Right renal pelvis (tissue), 4 donors: ENCODE measurements around the gene RPSA. TPM values are rescaled to one million over a fixed set of nuclear protein-coding genes. Genes with fewer than 3 reads are reported as not detected.
"Not testable (repeated sequence)": the region's sequence is repeated elsewhere in the genome, so short reads cannot be mapped to it uniquely, and the experiment has no call there.

ENCODE experiments used
- DNase-seq, 4 donors: peaks; one replicate each; pipeline ENCODE4 v3.0.0-alpha.2; 2013; ENCODE audit warnings: low read depth in 4 of 4, low spot score in 3 of 4, missing footprints in 1 of 4
- polyA plus RNA-seq, 4 donors: library from polyadenylated mRNA; unstranded; fragments of 120-200 nt; gene quantifications; one replicate each; pipeline ENCODE4 v1.2.1, GENCODE V29; 2013; ENCODE audit not compliant: insufficient read length in 4 of 4

The RPSA gene
- polyA plus RNA-seq, 4 donors: 1,469 to 1,689 (median 1,548) TPM

DNA sequence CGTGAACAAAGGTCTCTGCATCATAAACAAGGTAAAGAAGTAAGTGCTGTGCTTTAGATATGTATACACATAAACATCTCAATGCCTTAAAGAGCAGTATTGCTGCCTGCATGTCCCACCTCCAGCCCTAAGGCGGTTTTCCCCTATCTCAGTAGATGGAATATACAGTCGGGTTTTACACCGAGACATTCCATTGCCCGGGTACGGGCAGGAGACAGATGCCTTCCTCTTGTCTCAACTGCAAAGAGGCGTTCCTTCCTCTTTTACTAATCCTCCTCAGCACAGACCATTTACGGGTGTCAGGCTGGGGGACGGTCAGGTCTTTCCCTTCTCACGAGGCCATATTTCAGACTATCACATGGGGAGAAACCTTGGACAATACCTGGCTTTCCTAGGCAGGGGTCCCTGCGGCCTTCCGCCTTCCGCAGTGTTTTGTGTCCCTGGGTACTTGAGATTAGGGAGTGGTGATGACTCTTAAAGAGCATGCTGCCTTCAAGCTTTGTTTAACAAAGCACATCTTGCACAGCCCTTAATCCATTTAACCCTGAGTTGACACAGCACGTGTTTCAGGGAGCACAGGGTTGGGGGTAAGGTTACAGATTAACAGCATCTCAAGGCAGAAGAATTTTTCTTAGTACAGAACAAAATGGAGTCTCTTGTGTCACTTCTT is 12.2 kb downstream of the RPSA start:
- DNase-seq: not testable (repeated sequence)

DNA sequence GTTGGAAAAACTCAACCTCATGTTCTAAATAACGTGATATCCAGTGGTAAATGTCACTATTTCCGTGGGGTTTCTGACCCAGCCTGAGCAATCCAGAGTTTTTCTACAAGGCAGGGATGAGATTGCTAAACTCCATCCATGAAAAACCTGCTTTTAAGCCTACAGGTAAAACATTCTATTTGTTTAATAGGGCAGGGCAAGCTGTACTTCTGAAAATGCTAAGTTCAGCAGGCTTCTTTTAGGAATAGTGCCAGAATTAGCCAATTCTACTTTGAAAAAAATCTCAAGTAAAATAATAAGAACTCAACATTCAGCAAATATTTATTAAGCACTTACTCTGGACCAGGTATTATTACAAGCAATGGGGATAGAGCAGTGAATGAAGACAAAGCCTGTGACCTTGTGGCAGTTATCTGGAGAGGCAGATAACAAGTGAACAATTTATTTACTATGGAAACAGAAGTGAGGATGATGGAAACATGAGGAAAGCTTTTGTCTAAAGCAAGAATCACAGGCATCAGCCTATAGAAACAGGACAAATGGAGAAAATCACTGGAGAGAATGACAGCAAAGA is 13.3 kb downstream of the RPSA start:
- DNase-seq: no peak

DNA sequence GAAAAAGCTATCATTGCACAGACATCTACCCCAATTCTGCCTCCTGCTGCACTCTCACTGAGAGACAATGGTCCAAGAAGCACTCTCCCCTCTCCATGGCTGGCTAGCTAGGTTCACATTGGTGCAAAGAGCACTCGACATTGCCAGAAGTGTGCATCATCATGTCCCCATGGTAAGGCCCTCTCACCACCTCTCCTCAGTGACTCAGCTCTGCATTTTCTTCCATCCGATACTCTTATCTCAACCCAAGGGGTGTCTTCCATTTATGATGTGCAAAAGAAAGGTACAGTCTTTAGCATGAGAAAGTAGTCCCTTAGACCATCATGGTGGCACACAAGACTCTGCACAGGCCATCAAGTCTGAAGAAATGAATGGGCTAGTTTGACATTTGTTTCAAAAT is 14.0 kb downstream of the RPSA start:
- DNase-seq: no peak

DNA sequence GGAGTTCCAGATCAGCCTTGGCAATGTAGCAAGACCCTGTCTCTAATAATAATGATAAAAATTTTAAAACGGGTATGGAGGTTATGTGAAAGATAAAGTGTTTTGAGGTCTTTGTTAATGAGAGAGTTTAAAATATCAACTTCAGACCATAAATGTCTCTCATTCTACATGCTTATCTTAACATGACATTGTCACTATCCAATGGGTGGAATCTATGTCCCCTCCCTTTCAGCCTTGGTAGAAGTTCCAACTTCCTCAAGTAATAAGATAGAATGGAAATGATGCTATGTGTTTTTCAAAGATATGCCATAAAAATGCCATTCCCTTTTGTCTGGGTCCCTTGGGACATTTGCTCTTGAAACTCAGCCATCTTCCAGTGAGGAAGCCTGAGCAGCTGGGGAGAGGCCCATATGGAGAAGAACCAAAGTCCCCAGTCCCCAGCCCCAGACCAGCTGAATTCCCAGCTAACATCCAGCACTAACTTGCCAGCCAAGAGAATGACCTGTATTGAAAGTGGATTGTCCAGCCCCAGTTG is 17.0 kb downstream of the RPSA start:
- DNase-seq: no peak

DNA sequence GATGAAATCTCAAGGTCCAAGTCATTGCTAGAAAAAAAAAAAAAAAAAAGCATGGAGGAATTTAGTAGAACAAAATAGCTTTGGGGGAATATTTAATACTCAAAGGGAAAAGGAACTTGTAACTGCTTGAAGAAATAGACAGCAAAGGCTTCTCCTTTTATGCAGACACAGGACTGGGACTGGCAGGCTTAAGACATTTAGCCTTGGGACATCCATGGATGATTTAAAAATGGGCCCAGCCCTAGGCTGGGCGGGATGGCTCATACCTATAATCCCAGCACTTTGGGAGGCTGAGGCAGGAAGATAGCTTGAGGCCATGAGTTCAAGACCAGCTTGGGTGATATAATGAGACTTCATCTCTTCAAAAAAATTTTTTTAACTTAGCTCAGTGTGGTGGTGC is 19.8 kb downstream of the RPSA start:
- DNase-seq: no peak

DNA sequence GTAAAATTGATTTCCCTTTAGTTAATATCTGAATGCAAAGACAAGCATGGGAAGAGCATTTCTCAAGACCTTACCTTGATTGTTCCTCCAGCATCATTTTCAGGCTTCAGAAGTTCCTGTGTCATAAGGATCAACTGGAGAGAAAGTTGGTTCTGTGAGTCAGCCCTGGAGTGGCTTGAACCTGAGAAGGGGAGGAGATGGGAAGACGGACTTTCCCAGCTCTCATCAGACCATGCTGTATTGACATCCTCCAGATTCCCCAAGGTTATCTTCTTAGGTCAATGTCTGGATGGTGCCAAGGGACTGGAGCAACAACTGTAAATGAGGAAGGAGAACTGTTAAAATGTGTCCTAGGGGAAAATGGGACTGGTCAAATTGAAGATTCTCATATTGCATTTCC is 21.0 kb downstream of the RPSA start:
- no peak for DNase-seq

DNA sequence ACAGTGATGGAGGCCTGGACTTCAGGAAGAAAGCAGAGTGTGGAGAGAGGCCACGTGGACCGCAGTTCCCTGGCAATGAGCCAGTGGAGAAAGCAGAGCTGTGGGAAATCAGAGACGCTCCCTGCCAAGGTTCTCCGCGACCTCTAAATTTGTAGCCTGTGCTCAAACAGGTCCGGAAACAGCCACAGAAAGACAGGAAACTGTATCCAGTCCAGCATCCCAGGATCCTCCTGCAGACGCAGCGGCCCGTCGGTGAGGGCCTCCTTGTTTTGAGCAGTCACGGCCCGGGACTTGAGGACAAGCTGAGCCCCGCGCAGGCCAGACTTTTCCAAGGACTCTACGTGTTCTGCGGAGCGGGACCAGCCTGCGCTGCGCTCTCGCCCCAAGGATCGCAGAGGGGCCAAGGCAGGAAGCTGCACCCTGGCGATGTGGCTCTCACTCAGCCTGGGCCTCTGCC is 22.3 kb downstream of the RPSA start:
- DNase-seq: no peak

DNA sequence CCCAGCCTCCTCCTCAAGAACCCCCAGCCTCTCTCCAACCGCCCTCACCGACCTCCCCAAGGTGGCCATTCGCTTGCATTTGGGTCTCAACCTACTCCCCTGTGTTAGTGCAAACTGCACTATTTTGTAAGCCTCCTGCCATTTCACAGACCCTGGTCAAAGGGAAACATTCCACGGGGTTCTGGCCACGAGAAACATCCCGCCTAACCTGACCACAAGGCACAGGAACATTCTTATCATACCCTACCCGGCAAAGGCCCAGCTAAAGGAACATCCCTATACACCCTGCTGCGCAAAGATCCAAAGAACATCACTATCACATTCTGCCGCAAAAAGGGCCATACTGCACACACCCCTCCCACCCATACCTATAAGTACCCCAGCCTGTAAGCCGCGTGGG is 22.9 kb downstream of the RPSA start:
- DNase-seq: no peak

DNA sequence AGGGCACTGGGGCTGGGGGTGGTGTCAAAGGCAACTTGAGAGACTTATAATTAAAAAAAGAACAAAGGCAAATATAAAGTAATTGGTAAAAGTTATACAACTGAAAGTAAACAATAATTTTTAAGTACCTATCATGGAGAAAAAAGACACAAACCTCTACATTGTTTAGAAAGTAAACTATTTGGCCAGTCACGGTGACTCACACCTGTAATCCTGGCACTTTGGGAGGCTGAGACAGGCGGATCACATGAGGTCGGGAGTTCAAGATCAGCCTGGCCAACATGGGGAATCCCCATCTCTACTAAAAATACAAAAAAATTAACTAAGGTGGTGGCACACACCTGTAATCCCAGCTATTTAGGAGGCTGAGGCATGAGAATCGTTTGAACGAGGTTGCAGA is 25.8 kb downstream of the RPSA start:
- DNase-seq: no peak

DNA sequence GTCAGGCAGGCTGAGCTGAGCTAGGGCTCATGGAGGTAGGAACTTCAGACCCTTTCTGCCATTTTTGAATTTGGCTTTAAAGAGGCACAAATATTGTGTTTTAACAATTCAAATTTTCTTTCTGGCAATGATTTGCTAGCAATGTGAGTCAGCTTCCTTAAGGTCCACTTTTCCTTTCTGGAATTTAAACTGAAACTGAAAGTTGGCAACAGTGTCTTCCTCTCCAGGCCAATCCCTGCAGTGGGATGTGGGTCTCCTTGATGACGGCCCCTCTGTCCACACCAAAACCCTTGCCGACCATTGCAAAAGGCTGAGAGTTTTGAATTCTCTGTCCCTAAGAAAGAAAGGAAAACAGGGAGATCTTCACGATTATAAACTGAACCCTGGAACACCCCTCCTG is 27.1 kb downstream of the RPSA start:
- DNase-seq: no peak

DNA sequence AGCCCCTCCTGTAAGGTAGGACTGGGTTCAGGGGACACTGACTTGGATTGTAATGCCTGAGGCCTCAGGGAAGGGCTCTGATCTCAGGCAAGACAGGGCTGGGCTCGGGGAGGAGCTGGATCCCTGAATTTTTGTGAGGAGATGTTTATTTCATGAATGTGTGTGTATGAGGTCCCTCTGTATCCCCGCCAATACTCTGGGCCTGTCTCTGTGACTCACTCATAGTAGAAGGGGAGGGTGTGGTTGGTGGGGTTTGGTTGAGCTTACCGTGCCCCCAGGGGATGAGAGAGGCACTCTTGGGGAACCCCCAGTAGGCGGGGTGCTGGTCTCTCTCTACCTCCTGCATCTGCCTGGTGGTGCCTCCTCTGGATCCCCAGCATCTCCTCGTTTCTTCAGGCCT is 28.1 kb downstream of the RPSA start:
- no peak for DNase-seq

DNA sequence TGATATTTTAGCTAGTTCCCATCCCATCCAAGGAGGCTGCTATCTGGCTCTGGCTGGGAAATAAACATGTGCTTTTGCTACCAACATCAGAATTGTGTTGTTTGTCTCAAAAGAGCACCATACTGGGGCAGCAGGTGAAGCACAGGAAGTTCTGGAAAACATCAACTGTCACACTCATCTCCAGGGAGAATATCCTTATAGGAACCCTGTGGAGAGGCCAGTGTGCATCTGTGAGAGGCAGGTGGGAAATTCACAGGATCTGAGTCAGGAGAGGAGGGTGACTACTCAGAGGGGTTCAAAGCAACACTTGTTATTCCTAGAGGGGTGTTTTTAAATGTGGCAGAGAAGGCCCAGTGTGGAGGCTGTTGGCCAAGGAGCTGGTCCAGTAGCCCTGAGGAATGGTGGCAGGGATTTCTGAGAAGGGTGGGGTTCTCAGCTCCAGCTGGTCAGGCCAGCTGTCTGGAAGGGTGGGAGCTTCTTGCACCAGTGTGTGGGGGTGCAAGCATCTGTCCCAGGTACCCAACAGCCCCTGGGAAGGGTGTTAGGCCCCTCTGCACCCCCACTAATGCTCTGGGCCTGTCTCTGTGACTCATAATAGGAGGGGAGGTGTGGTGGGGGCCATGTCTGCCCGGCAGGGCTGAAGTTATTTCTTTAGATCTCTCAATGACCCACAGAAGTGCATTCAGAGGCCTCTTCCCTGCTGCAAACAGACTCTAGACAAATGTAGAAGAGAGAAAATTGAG is 28.7 kb downstream of the RPSA start:
- no peak for DNase-seq

DNA sequence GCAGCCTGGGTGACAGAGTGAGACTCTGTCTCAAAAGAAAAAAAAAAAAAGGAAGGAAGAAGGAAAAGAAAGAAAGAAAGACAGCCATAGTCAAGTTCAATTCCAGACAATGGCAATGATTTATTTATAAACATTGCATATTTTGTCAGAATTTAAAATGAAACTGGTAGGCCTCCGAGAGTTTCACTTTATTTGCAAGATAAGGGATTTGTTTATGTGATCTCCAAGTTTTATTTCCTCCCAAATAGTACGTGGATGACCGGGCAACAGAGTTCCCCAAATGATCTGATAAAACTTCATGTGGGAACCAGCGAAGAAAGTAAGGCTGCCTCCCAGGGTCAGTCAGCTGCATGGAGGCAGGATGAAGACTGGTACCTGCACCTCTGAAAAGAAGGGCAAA is 32.4 kb downstream of the RPSA start:
- DNase-seq: no peak

DNA sequence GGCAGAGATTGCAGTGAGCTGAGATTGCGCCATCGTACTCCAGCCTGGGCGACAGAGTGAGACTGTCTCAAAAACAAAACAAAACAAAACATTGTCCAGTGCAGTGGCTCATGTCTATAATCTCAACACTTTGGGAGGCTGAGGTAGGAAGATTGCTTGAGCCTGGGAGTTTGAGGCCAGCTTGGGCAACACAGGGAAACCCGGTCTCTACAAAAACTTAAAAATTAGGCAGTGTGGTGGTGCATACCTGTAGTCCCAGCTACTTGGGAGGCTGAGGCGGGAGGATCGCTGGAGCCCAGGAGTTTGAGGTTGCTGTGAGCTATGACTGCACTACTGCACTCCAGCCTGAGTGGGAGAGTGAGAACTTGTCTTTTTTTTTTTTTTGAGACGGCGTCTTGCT is 33.8 kb downstream of the RPSA start:
- DNase-seq: no peak

DNA sequence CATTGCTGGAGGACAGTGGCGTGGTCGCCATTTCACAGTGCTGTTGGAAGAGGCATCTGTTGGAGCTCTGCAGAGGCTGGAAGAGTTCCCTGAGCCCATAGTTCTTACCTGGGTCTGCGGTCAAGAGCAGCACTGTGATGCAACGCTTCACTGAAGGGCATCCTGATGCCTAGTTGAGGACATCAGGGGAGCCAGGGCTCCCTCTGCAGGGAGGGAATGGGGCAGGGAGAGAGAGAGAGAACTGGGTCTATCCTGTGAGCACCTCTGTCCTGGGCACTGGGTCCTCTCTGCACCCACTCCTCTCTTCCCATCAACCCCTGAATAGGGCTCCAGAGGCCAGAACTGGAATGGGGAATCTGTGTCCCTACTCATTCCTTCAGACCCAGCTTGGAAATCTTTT is 37.0 kb downstream of the RPSA start:
- DNase-seq: no peak

DNA sequence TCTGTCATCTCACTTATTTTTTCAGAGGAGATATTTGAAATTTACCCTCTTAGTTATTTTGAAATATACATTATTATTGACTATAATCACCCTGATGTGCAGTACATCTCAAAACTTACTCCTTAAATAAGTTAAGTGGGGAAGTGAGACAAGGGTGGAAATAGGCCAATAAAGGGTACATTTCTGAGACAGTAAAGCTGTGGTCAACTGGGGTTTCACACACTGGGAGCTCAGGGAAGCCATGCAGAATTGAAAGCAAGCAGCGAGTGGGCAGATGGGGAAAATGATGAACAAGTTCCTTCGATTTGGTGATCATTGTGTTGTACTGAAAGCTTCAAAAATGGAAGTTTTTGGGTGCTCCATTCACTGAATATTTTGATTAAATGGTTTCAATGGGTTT is 39.4 kb downstream of the RPSA start:
- no peak for DNase-seq

DNA sequence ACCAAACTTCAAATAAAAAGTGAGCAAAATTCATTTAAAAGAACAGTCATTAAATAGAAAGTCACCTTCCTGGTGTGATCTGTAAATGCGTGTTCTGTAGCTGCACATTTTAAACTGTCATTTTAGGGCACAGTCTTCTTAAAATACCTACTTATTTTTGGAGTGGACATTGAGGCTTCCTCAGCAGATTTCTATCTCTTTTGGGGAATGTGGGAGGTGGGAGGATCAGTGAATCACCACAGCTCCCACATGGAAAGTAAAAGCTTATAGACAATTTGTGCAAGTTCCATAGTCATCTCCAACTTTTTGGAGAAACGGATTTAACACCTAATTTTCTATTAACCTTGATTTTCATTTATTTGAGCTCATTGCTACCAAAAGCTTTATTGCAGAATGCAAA is 39.9 kb downstream of the RPSA start:
- DNase-seq: no peak

DNA sequence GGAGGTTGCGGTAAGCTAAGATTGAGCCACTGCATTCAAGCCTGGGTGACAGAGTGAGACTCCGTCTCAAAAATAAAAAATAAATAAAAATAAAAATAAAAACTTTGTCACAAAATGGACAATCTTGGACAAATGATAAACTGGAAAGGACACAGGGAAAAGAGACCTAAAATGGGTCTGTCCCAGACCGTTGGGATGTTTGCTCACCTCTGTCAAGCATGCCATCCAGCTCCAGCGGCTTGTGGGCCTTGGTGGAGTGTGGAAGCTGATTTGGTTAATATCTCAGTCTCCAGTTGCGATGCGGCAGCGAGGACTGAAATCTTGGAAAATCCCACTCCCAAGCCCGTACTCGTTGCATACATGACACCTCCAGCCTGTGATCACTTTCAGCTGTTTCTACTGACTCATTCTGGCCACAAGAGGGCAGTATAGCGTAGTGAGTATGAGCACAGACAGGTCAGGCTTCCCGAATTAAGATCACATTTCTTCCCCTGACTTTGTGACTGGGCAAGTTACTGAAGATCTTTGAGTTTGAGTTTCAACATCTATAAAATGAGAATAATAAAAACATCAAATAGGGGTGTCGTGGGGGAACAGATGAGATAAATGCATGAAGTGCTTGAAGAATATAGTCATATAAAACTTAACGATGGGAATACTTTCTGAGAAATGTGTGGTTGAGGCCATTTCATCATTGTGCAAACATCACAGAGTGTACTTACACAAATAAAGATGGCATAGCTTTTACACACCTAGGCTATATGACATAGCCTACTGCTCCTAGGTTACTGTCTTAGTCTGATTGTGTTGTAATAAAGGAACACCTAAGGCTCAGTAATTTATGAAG is 41.3 kb downstream of the RPSA start:
- DNase-seq: peak; percentile 81 to 86 (median 84)

DNA sequence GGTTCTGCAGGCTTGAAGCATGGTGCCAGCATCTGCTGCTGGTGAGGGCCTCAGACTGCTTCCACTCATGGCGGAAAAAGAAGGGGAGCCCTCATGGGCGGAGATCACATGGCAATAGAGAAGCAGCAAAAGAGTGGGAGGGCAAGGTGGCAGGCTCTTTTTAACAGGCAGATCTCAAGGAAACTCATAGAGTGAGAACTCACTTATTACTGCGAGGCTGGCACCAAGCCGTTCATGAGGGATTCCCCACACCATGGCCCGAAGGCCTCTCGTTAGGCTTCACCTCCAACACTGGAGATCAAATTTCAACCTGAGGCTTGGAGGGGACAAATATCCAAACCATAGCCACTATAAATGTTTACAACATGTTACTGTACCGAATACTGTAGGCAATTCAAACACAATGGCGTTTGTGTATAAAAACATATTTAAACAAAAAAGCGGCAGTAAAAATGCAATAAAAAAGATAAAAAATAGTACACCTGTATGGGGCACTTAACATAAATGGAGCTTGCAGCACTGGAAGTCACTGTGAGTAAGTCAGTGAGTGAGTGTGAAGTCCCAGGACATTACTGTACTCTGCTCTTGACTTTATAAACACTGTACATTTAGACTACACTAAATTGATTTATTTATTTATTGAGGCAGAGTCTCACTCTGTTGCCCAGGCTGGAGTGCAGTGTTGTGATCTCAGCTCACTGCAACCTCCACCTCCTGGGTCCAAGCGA is 42.1 kb downstream of the RPSA start:
- DNase-seq: no peak

DNA sequence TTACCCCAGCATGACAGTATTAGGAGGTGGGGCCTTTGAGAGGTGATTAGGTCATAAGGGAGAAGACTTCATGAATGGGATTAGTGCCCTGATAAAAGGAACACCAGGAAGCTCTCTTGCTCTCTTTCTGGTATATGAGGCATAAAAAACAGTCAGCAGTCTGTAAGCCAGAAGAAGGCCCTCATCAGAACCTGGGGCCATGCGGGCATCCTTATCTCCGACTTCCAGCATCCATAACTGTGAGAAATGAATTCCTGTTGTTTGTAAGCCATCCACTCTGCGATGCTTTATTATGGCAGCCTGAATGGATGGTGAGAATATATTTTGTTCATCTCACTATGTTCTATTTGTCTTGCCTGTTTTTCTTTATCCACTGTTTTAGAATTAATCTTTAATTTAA is 43.3 kb downstream of the RPSA start:
- DNase-seq: no peak
